Measurements from ENCODE around the gene CARD19. TPM values are rescaled to one million over a fixed set of nuclear protein-coding genes. Genes with fewer than 3 reads are reported as not detected.

The CARD19 gene
- total and polyA plus RNA-seq, 2 of the 8 experiments (the other 6 are each of a cell fraction or from before 2014, with no cell fraction given) = 21.2 to 112 TPM

DNA sequence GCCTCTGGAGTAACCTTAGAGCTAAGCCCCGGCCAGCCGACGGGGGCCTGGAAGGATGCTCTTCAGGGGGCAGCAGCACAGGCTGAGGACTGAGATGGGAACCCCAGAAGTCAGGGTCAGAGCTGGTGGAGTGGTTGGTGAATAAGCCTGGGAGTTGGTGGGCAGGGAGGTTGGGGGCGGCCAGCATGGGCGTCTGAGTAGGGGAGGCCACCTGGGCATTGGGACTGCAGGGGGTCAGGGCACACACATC, 23.6 kb downstream of the CARD19 start:
- ChIA-PET POLR2A (ENCODE audit: partially characterized antibody) (interaction anchor here (0.7 to 2.0 kb wide), 6 partner anchors 8 to 16 kb away, joined by 3 to 6 read pairs (median 4); partner anchors contain the start of gene NINJ1), CTCF (ENCODE audit: partially characterized antibody) (interaction anchor here (0.7 to 8.5 kb wide), 16 partner anchors 8 to 192 kb away, joined by 3 to 96 read pairs (median 4); no protein-coding TSS in a partner anchor)
- Histone ChIP-seq H2BK15ac (ENCODE audit: low read length) (no peak overlapping the region), H3K9ac (replicated peaks in 1 of 4; ENCODE audit: extremely low read depth in 1 of 4, low read depth in 3 of 4, low read length in 3 of 4) (no peak overlapping the region), H3K56ac (replicated peaks; ENCODE audit: insufficient read length, low read depth, low read length) (no peak overlapping the region), H3K23ac (ENCODE audit: insufficient read length) (no peak overlapping the region), H3K9me3 (ENCODE audit: insufficient read depth in 2 of 2, low read depth in 1 of 2, low read length in 1 of 2) (no peaks in the 10 kb centered on the region), H2AK5ac (ENCODE audit: low read depth, low read length) (no peak overlapping the region), H3K4me3 (ENCODE audit: extremely low read depth in 1 of 4, insufficient read depth in 2 of 4, low read depth in 3 of 4, low read length in 4 of 4) (no peak overlapping the region), H2BK20ac (ENCODE audit: low read length) (no peak overlapping the region), H3K79me2 (ENCODE audit: control insufficient read depth in 1 of 2, insufficient read depth in 2 of 2, low read length in 2 of 2) (no peaks in the 10 kb centered on the region), H3K79me1 (ENCODE audit: low read depth, low read length) (no peaks in the 10 kb centered on the region; the same call in 1 of the 2 replicates), H4K5ac (ENCODE audit: insufficient read length, low read depth, low read length) (no peak overlapping the region), H2BK12ac (ENCODE audit: low read depth, low read length) (no peak overlapping the region), H3K14ac (ENCODE audit: insufficient read length) (no peak overlapping the region), H2AFZ (ENCODE audit: low read length) (no peak overlapping the region), H3K4me1 (replicated peaks in 1 of 4; ENCODE audit: control insufficient read depth in 3 of 4, insufficient read depth in 4 of 4, low read length in 3 of 4) (peaks cover 0 to 12% (median 8%) of the 10 kb centered on the region in 4 experiments; a peak in 6 of 7 replicates), H3K23me2 (ENCODE audit: low read depth, low read length) (peaks cover 3% of the 10 kb centered on the region; the same call in 1 of the 2 replicates), H4K20me1 (replicated peaks in 1 of 2; ENCODE audit: control insufficient read depth in 1 of 2, insufficient read depth in 2 of 2, low read length in 2 of 2) (peaks cover 0 to 11% of the 10 kb centered on the region in 2 experiments), H2BK5ac (ENCODE audit: low read depth, low read length) (no peak overlapping the region), H3K4ac (replicated peaks; ENCODE audit: insufficient read length, low read depth, low read length) (no peak overlapping the region), H3K4me2 (ENCODE audit: insufficient read depth in 1 of 2, low read depth in 2 of 2, low read length in 2 of 2) (no peak overlapping the region), H2BK120ac (replicated peaks; ENCODE audit: low read depth, low read length) (no peak overlapping the region), H3K27ac (ENCODE audit: low read depth, low read length) (no peak overlapping the region), H4K91ac (replicated peaks; ENCODE audit: insufficient read length, low read length) (no peak overlapping the region), H3K36me3 (ENCODE audit: control insufficient read depth in 2 of 4, insufficient read depth in 4 of 4, low read length in 3 of 4) (peaks cover 0 to 1% (median 0%) of the 10 kb centered on the region in 4 experiments; a peak in 1 of 8 replicates), H4K8ac (ENCODE audit: extremely low read depth, insufficient read depth, low read length) (0 out of 2 replicates have a peak overlapping the region, but pooled peaks have one; percentile 76), H3K18ac (ENCODE audit: extremely low read depth, low read length) (no peak overlapping the region), H3K27me3 (replicated peaks in 1 of 4; ENCODE audit: control insufficient read depth in 3 of 4, extremely low read depth in 1 of 4, insufficient read depth in 3 of 4, low read length in 3 of 4) (no peaks in the 10 kb centered on the region; a peak in 1 of 7 replicates)
- WGBS, 2 experiments (ENCODE audit: extremely low coverage in 1 of 2, insufficient coverage in 1 of 2, insufficient read length in 1 of 2, insufficient replicate concordance in 2 of 2, low coverage in 1 of 2, low lambda C conversion rate in 2 of 2, missing lambda C conversion rate in 1 of 2) = 86% methylated on average over 5 of the region's 5 CpGs; no CpG with 5 or more reads in 1 of the 2 experiments
- no peak for DNase-seq (ENCODE audit: low read depth in 1 of 2, low spot score in 2 of 2)
- no peak for FAIRE-seq
- TF ChIP-seq TAF1 (IDR thresholded peaks at IDR 0.05; ENCODE audit: low read depth, low read length) (no peak), CTCF (IDR thresholded peaks at IDR 0.05; ENCODE audit: control extremely low read depth in 1 of 3, insufficient read depth in 1 of 3, low read depth in 1 of 3, low read length in 3 of 3) (no peak)

Measured in H1 (cell line).